ENCODE data around the gene CER1.
"Not testable (repeated sequence)": the region's sequence is repeated elsewhere in the genome, so short reads cannot be mapped to it uniquely, and the experiment has no call there.

CER1 gene

GRCh38 chr9:14693251-14693861 is 29.2 kb downstream of the CER1 start, which contains the start of gene ZDHHC21:
Gene ZDHHC21 (minus strand): TSS chr9:14693432. CDS start chr9:14674340, 19,092 bp downstream.
- H3K27ac Mint-ChIP-seq: peak within 1 kb of the TSS; percentile 91
- peak within 1 kb of the TSS; percentile 91 for H3K4me3 Mint-ChIP-seq
- ATAC-seq: peak; percentile 92

GRCh38 chr9:14692470-14693250 is 29.9 kb downstream of the CER1 start:
- peaks cover 9% of the 10 kb centered on the region for H3K27me3 Mint-ChIP-seq
- DNase-seq: peak; percentile 39

More at GRCh38 chr9:14693251-14693861, 29.2 kb downstream of the CER1 start, which contains the start of gene ZDHHC21:
- peaks cover 12% of the 10 kb centered on the region for H3K27me3 Mint-ChIP-seq
- H3K36me3 Mint-ChIP-seq (ENCODE audit: low read depth): peaks cover 2% of the 10 kb centered on the region
- H3K9me3 Mint-ChIP-seq: no peaks in the 10 kb centered on the region
- DNase-seq: peak; percentile 71
- peaks cover 26% of the 10 kb centered on the region for H3K4me1 Mint-ChIP-seq

GRCh38 chr9:14690948-14691730 is 31.4 kb downstream of the CER1 start:
- ATAC-seq (no peak), DNase-seq (no peak)
- Mint-ChIP-seq H3K4me3 (no peak overlapping the region), H3K9me3 (no peaks in the 10 kb centered on the region), H3K4me1 (peaks cover 26% of the 10 kb centered on the region), H3K36me3 (ENCODE audit: low read depth) (peaks cover 15% of the 10 kb centered on the region), H3K27ac (peak overlapping the region; percentile 4), H3K27me3 (no peaks in the 10 kb centered on the region)

More at GRCh38 chr9:14692470-14693250, 29.9 kb downstream of the CER1 start:
- Mint-ChIP-seq H3K4me3 (peak overlapping the region; percentile 91), H3K4me1 (peaks cover 26% of the 10 kb centered on the region), H3K9me3 (no peaks in the 10 kb centered on the region), H3K27ac (peak overlapping the region; percentile 83), H3K36me3 (ENCODE audit: low read depth) (peaks cover 5% of the 10 kb centered on the region)
- peak; percentile 48 for ATAC-seq

- peaks cover 29% of the 10 kb centered on the region for H3K36me3 Mint-ChIP-seq (ENCODE audit: low read depth)
Measured at GRCh38 chr9:14687042-14687719, 35.4 kb downstream of the CER1 start.

GRCh38 chr9:14686168-14686567 is 36.4 kb downstream of the CER1 start:
- no peak overlapping the region for H3K4me3 Mint-ChIP-seq
- H3K27me3 Mint-ChIP-seq: no peaks in the 10 kb centered on the region
- ATAC-seq (no peak), DNase-seq (no peak)
- H3K27ac Mint-ChIP-seq: no peak overlapping the region
- H3K9me3 Mint-ChIP-seq: no peaks in the 10 kb centered on the region
- H3K4me1 Mint-ChIP-seq: peaks cover 9% of the 10 kb centered on the region
- peaks cover 35% of the 10 kb centered on the region for H3K36me3 Mint-ChIP-seq (ENCODE audit: low read depth)

More at GRCh38 chr9:14687042-14687719, 35.4 kb downstream of the CER1 start:
- no peaks in the 10 kb centered on the region for H3K9me3 Mint-ChIP-seq
- no peak overlapping the region for H3K27ac Mint-ChIP-seq
- no peaks in the 10 kb centered on the region for H3K27me3 Mint-ChIP-seq
- peaks cover 17% of the 10 kb centered on the region for H3K4me1 Mint-ChIP-seq
- DNase-seq (no peak), ATAC-seq (no peak)
- H3K4me3 Mint-ChIP-seq: no peak overlapping the region

- H3K9me3 Mint-ChIP-seq, DNase-seq, H3K4me1 Mint-ChIP-seq, H3K4me3 Mint-ChIP-seq, ATAC-seq, H3K27ac Mint-ChIP-seq, H3K27me3 Mint-ChIP-seq: not testable (repeated sequence)
- peaks cover 33% of the 10 kb centered on the region for H3K36me3 Mint-ChIP-seq (ENCODE audit: low read depth)
Measured at GRCh38 chr9:14682616-14683015, 39.9 kb downstream of the CER1 start.

GRCh38 chr9:14678776-14679175 is 43.8 kb downstream of the CER1 start:
- Mint-ChIP-seq H3K27me3 (no peaks in the 10 kb centered on the region), H3K4me1 (peaks cover 1% of the 10 kb centered on the region), H3K36me3 (ENCODE audit: low read depth) (peaks cover 16% of the 10 kb centered on the region), H3K9me3 (no peaks in the 10 kb centered on the region), H3K27ac (no peak overlapping the region), H3K4me3 (no peak overlapping the region)
- ATAC-seq: no peak
- DNase-seq: no peak

GRCh38 chr9:14677872-14678271 is 44.7 kb downstream of the CER1 start:
- Mint-ChIP-seq H3K36me3 (ENCODE audit: low read depth) (peaks cover 15% of the 10 kb centered on the region), H3K4me3 (no peak overlapping the region), H3K9me3 (no peaks in the 10 kb centered on the region), H3K27me3 (no peaks in the 10 kb centered on the region), H3K27ac (no peak overlapping the region), H3K4me1 (peaks cover 1% of the 10 kb centered on the region)
- no peak for ATAC-seq
- DNase-seq: no peak

GRCh38 chr9:14677396-14677795 is 45.1 kb downstream of the CER1 start:
- Mint-ChIP-seq H3K27me3 (no peaks in the 10 kb centered on the region), H3K36me3 (ENCODE audit: low read depth) (peaks cover 12% of the 10 kb centered on the region), H3K4me1 (peaks cover 1% of the 10 kb centered on the region), H3K9me3 (no peaks in the 10 kb centered on the region), H3K4me3 (no peak overlapping the region), H3K27ac (no peak overlapping the region)
- ATAC-seq (no peak), DNase-seq (no peak)

GRCh38 chr9:14674630-14675029 is 47.9 kb downstream of the CER1 start:
- H3K4me1 Mint-ChIP-seq: peaks cover 10% of the 10 kb centered on the region
- H3K9me3 Mint-ChIP-seq: no peaks in the 10 kb centered on the region
- no peak overlapping the region for H3K4me3 Mint-ChIP-seq
- DNase-seq (no peak), ATAC-seq (no peak)
- no peaks in the 10 kb centered on the region for H3K27me3 Mint-ChIP-seq
- H3K27ac Mint-ChIP-seq: no peak overlapping the region
- H3K36me3 Mint-ChIP-seq (ENCODE audit: low read depth): peaks cover 14% of the 10 kb centered on the region

GRCh38 chr9:14671377-14671776 is 51.2 kb downstream of the CER1 start:
- Mint-ChIP-seq H3K27me3 (no peaks in the 10 kb centered on the region), H3K27ac (no peak overlapping the region), H3K4me3 (no peak overlapping the region), H3K9me3 (no peaks in the 10 kb centered on the region), H3K36me3 (ENCODE audit: low read depth) (peaks cover 11% of the 10 kb centered on the region), H3K4me1 (peaks cover 9% of the 10 kb centered on the region)
- DNase-seq (no peak), ATAC-seq (no peak)

- Mint-ChIP-seq H3K27ac (no peak overlapping the region), H3K36me3 (ENCODE audit: low read depth) (peaks cover 11% of the 10 kb centered on the region), H3K4me3 (no peak overlapping the region), H3K4me1 (peaks cover 9% of the 10 kb centered on the region), H3K27me3 (no peaks in the 10 kb centered on the region), H3K9me3 (no peaks in the 10 kb centered on the region)
- DNase-seq: no peak
- no peak for ATAC-seq
Measured at GRCh38 chr9:14670718-14671117, 51.8 kb downstream of the CER1 start.

Measured in activated naive CD8-positive, alpha-beta T cell treated with anti-CD3 and anti-CD28 coated beads, Interleukin-2, amount 50 U/mL, for 24 hours (primary cell).